Central memory CD8-positive, alpha-beta T cell (primary cell): ENCODE results near the gene ARFGAP2.
A peak's percentile ranks its signal among the peaks of the same experiment; 100 is the strongest.

Experiments used
- ATAC-seq: fragments of 150-1000 bp; cut with Tn5 transposase; replicated peaks from 2 replicates; pipeline ENCODE4 v1.10.0; 2022; ENCODE audit warnings: mild to moderate bottlenecking, moderate FRiP score, moderate number of reproducible peaks; ENCODE audit not compliant: poor library complexity, severe bottlenecking; ENCODE audit errors: extremely low read depth
- DNase-seq, 2 donors: peaks; one replicate each; pipeline ENCODE4 v3.0.0; 2021; ENCODE audit warnings: low spot score in 2 of 2
- H3K27ac Mint-ChIP-seq: one replicate; pipeline ENCODE4 v1.8.0; 2022; ENCODE audit warnings: low read depth, mild to moderate bottlenecking, moderate library complexity, mixed read lengths
- H3K27me3 Mint-ChIP-seq: one replicate; pipeline ENCODE4 v1.8.0; 2022; ENCODE audit warnings: mixed read lengths
- H3K36me3 Mint-ChIP-seq: one replicate; pipeline ENCODE4 v1.8.0; 2022; ENCODE audit warnings: mild to moderate bottlenecking, moderate library complexity, mixed read lengths; ENCODE audit not compliant: insufficient read depth
- H3K4me1 Mint-ChIP-seq: one replicate; pipeline ENCODE4 v1.8.0; 2022; ENCODE audit warnings: mixed read lengths
- H3K4me3 Mint-ChIP-seq: one replicate; pipeline ENCODE4 v1.8.0; 2022; ENCODE audit warnings: mild to moderate bottlenecking, moderate library complexity, mixed read lengths
- H3K9me3 Mint-ChIP-seq: one replicate; pipeline ENCODE4 v1.8.0; 2022; ENCODE audit warnings: mixed read lengths

The ARFGAP2 gene

DNA sequence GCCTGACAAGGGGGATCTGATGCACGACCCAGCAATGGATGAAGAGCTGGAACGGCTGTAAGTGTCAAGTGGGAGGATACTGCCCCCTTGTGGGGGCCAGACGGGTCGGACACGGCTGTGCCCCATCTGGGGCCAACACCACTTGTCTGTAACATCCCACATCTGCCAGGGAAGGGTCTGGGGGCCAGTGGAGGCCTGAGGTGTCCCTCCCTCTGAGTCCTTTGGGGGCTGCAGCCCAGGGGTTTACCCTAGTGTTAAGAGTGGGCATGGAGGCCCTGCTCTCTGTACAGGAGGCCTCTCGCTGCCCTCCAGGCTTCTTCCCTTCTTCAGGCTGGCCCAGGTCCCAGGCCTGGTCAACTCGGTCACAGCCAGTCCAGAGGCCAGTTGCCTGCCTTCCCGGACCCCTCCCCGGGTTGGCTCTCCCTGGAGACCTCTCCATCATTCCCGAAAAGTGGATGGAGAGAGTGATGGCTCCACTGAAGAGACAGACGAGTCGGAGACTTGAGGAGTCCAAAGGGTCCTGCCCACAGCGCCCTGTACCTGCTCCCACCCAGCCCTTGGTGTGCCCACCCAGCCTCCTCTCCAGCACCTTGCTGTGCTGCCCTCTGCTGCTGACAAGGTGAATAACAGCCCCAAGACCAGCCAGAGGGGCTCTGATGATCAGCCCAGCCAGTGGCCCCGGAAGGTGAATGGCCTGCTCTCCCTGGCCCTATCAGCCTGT lies 15.4 kb downstream of the ARFGAP2 start:
- ATAC-seq (peak; percentile 72), DNase-seq (peak in 1 of 2 donors; percentile 43)
- Mint-ChIP-seq H3K27me3 (no peaks in the 10 kb centered on the region), H3K4me1 (peaks cover 9% of the 10 kb centered on the region), H3K4me3 (no peak overlapping the region), H3K36me3 (peaks cover 18% of the 10 kb centered on the region), H3K9me3 (no peaks in the 10 kb centered on the region), H3K27ac (no peak overlapping the region)

- peak; percentile 15 for ATAC-seq
- no peak overlapping the region for H3K4me3 Mint-ChIP-seq
- no peak overlapping the region for H3K27ac Mint-ChIP-seq
- H3K27me3 Mint-ChIP-seq: no peaks in the 10 kb centered on the region
- H3K4me1 Mint-ChIP-seq: peaks cover 14% of the 10 kb centered on the region
- H3K9me3 Mint-ChIP-seq: no peaks in the 10 kb centered on the region
- peaks cover 12% of the 10 kb centered on the region for H3K36me3 Mint-ChIP-seq
- no peak for DNase-seq
Observed at GRCh38 chr11:47160753-47161133, 15.9 kb downstream of the ARFGAP2 start.

DNA sequence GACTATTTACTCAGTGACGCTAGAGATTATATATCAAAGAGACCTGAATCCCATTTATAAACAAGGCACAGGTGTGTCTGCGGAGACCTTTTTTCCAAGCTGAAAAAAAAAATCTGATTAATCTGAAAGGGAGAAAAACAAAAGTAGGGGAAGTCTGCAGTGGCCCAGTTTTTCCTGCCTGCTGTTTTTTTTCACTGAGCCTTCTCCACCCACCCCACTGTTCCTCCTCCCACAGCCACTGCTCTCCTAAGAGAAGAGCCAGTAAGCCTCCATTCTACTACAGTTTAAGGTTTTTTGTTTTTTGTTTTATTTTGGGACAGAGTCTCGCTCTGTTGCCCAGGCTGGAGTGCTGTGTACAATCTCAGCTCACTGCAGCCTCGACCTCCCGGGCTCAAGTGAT lies 18.4 kb downstream of the ARFGAP2 start:
- Mint-ChIP-seq H3K4me1 (peaks cover 39% of the 10 kb centered on the region), H3K4me3 (peak overlapping the region; percentile 29), H3K27ac (peak overlapping the region; percentile 59), H3K27me3 (no peaks in the 10 kb centered on the region), H3K9me3 (no peaks in the 10 kb centered on the region), H3K36me3 (peaks cover 10% of the 10 kb centered on the region)
- ATAC-seq (no peak), DNase-seq (no peak)

DNA sequence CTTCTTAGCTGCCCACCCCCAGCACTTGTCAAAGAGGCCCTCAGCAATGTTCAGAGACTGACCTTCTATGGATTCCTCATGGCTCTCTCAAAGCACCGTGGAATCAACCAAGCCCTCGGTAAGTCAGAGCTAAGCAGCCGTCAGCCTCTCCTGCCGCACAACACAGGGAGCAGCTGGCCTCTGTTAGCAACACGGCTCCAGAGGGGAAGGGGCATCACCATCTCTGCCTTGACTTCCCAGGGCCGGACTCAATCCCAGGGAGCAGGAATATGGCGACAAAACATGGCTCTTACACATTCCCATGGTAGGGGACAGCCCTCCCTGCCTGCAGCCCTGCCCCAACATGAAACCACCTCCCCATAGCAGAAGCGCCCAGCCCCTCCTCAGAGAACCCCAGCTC lies 18.9 kb downstream of the ARFGAP2 start:
- Mint-ChIP-seq H3K4me1 (peaks cover 44% of the 10 kb centered on the region), H3K27me3 (no peaks in the 10 kb centered on the region), H3K4me3 (no peak overlapping the region), H3K27ac (peak overlapping the region; percentile 59), H3K9me3 (no peaks in the 10 kb centered on the region), H3K36me3 (peaks cover 10% of the 10 kb centered on the region)
- ATAC-seq (no peak), DNase-seq (no peak)

DNA sequence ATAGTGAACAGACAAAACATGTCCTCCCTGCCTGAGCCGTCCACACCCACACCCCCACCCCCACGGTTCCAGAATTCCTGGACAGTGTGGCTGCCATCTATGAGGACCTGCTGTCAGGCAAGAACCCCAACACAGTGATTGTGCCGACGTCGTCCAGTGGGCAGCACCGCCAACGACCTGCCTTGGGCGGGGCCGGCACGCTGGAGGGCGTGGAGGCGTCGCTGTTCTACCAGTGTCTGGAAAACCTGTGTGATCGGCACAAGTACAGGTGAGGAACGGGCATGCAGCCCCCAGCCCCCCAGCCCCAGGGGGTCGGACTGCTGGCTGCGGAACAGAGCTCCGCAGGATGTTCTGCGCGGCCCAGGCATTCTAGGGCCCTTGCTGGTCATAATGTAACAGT lies 19.7 kb downstream of the ARFGAP2 start:
- ATAC-seq: no peak
- Mint-ChIP-seq H3K4me1 (peaks cover 43% of the 10 kb centered on the region), H3K36me3 (peaks cover 9% of the 10 kb centered on the region), H3K27me3 (no peaks in the 10 kb centered on the region), H3K27ac (no peak overlapping the region), H3K4me3 (no peak overlapping the region), H3K9me3 (no peaks in the 10 kb centered on the region)
- DNase-seq: no peak

GRCh38 chr11:47156333-47156732 lies 20.3 kb downstream of the ARFGAP2 start:
- Mint-ChIP-seq H3K9me3 (no peaks in the 10 kb centered on the region), H3K4me1 (peaks cover 37% of the 10 kb centered on the region), H3K4me3 (no peak overlapping the region), H3K27me3 (no peaks in the 10 kb centered on the region), H3K27ac (peak overlapping the region; percentile 93), H3K36me3 (peaks cover 4% of the 10 kb centered on the region)
- no peak for ATAC-seq
- no peak for DNase-seq

- H3K36me3 Mint-ChIP-seq: peaks cover 4% of the 10 kb centered on the region
- no peak for DNase-seq
- H3K4me1 Mint-ChIP-seq: peaks cover 36% of the 10 kb centered on the region
- peak overlapping the region; percentile 76 for H3K4me3 Mint-ChIP-seq
- no peaks in the 10 kb centered on the region for H3K9me3 Mint-ChIP-seq
- H3K27ac Mint-ChIP-seq: peak overlapping the region; percentile 93
- no peaks in the 10 kb centered on the region for H3K27me3 Mint-ChIP-seq
- no peak for ATAC-seq
Observed at GRCh38 chr11:47155879-47156278, 20.8 kb downstream of the ARFGAP2 start.

DNA sequence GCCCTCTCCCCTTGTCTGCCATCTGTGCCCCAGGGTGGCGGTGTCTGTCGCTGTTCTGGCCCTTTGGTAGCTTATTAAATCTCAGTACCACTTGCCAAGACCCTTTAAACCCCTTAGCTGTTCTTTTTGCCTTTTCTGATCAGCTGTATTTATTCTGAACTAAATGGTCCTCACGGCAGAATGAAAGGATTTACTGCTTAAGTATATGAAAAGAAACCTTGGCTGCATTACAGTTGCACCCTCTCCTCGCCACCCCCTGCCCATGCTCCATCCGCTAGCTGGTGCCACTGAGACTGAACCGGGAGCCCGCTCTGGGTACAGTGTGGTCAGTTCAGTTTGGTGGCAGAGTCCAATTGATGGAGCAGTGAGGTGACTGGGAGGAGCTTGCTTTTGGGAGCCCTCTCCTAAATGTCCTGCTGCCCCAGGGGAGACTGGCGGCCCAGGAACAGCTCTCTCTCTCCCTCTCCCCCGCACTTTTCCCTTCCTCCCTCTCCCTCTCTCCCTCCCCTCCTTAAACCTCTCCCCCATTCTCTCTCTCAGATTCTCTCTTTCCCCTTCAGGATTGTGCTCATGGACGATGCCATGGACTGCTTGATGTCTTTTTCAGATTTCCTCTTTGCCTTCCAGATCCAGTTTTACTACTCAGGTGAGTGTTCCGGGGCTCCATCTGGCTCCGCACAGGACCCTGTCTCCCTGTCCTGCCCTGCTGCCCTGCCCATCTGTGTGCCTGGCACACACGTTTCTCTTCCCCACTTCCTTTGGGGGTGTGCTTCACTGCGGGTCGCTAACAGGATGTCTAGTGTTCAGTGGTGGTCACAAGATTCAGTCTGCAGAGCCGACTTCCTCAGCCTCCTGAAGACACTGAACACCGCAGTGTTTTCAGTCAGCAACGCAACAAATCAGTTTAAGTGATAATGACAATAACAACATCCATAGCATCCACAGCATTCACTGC lies 21.8 kb downstream of the ARFGAP2 start:
- no peaks in the 10 kb centered on the region for H3K27me3 Mint-ChIP-seq
- H3K9me3 Mint-ChIP-seq: no peaks in the 10 kb centered on the region
- peaks cover 8% of the 10 kb centered on the region for H3K36me3 Mint-ChIP-seq
- peak in 1 of 2 donors; percentile 31 for DNase-seq
- H3K4me1 Mint-ChIP-seq: peaks cover 36% of the 10 kb centered on the region
- peak overlapping the region; percentile 76 for H3K4me3 Mint-ChIP-seq
- peak; percentile 95 for ATAC-seq
- H3K27ac Mint-ChIP-seq: peak overlapping the region; percentile 93

DNA sequence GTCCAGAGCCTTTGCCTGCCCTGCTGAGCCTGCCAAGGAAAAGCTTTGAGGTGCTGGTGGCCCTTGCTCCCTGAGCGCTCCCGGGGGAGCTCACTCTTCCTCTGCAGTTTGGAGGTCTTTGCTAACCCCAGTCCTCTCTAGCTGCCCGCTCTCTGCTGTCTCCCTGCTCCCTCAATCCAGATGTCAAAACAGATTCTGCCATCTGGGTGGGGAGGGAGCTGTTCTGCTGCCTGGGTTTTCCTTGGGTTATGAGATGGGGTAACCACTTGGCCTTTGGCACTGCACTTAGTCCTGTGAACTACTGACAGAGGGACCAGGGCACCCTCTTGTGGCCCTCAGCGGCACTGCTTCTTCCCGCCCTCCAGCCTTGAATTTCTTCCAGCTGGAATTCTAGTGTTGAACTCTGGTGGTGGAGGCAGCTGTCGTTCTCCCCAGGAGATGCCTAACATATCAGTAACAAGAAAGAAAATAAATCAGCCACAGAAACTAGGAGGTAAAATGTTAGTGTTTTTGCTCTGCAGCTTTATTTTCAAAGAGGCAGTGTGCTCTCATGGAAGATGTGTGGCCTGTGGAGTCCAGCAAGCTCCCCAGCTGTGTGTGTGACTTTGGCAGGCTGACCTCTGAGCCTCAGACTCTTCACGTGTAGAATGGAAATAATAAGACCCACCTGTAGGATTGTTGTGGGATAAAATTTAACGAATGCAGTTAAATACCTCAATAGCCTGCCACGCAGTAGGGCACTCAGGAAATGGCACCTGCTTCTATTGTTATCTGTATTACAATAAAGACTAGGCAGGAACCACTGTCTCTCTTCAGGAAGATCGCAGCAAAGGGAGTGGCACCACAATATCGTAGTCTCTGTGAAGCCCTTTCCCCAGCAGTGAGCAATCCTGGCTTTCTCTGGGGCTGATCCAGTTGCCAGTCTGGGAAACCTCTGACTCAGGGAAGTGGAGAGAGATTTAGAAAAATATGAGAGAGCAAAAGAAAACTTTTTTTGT lies 23.4 kb downstream of the ARFGAP2 start:
- H3K9me3 Mint-ChIP-seq: no peaks in the 10 kb centered on the region
- peak overlapping the region; percentile 93 for H3K27ac Mint-ChIP-seq
- no peaks in the 10 kb centered on the region for H3K27me3 Mint-ChIP-seq
- H3K36me3 Mint-ChIP-seq: peaks cover 12% of the 10 kb centered on the region
- ATAC-seq (peak; percentile 35), DNase-seq (peak in 1 of 2 donors; percentile 28)
- H3K4me1 Mint-ChIP-seq: peaks cover 36% of the 10 kb centered on the region
- peak overlapping the region; percentile 30 for H3K4me3 Mint-ChIP-seq

GRCh38 chr11:47152126-47152952 lies 24.3 kb downstream of the ARFGAP2 start:
- Mint-ChIP-seq H3K27me3 (no peaks in the 10 kb centered on the region), H3K4me1 (peaks cover 36% of the 10 kb centered on the region), H3K36me3 (peaks cover 12% of the 10 kb centered on the region), H3K4me3 (no peak overlapping the region), H3K27ac (peak overlapping the region; percentile 93), H3K9me3 (no peaks in the 10 kb centered on the region)
- DNase-seq (no peak), ATAC-seq (no peak)

DNA sequence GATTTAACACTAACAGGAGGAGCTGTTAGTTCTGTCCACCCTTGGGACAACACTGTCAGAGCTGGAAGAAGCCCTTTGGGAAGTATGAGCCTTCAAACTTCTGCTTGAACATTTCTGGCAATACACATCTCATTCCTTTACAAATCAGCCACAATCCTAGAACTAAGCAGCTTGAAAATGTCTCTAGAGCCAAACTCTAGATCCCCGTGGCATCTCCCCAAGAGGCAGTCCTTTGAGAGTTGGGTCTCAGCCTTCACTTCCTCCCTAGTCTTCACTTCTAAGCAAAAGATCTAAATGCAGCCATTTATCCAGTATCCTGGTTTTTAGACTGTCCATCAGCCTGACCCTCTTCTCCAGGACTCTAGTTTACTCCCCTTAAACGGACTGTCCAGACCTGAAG lies 26.9 kb downstream of the ARFGAP2 start:
- ATAC-seq (no peak), DNase-seq (no peak)
- Mint-ChIP-seq H3K4me1 (peaks cover 21% of the 10 kb centered on the region), H3K27me3 (no peaks in the 10 kb centered on the region), H3K4me3 (no peak overlapping the region), H3K9me3 (no peaks in the 10 kb centered on the region), H3K36me3 (peaks cover 12% of the 10 kb centered on the region), H3K27ac (no peak overlapping the region)
